Suppressor macrophage treated with lipopolysaccharide for 4 hours (primary cell): ENCODE data around the gene COBLL1.

Experiments
- DNase-seq: peaks from one replicate; pipeline ENCODE4 v3.0.0-alpha.2; 2020

Gene COBLL1, protein sequence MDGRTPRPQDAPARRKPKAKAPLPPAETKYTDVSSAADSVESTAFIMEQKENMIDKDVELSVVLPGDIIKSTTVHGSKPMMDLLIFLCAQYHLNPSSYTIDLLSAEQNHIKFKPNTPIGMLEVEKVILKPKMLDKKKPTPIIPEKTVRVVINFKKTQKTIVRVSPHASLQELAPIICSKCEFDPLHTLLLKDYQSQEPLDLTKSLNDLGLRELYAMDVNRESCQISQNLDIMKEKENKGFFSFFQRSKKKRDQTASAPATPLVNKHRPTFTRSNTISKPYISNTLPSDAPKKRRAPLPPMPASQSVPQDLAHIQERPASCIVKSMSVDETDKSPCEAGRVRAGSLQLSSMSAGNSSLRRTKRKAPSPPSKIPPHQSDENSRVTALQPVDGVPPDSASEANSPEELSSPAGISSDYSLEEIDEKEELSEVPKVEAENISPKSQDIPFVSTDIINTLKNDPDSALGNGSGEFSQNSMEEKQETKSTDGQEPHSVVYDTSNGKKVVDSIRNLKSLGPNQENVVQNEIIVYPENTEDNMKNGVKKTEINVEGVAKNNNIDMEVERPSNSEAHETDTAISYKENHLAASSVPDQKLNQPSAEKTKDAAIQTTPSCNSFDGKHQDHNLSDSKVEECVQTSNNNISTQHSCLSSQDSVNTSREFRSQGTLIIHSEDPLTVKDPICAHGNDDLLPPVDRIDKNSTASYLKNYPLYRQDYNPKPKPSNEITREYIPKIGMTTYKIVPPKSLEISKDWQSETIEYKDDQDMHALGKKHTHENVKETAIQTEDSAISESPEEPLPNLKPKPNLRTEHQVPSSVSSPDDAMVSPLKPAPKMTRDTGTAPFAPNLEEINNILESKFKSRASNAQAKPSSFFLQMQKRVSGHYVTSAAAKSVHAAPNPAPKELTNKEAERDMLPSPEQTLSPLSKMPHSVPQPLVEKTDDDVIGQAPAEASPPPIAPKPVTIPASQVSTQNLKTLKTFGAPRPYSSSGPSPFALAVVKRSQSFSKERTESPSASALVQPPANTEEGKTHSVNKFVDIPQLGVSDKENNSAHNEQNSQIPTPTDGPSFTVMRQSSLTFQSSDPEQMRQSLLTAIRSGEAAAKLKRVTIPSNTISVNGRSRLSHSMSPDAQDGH

GRCh38 chr2:164841719-164842623 is at the start of gene COBLL1:
TSS of gene COBLL1 (minus strand) at chr2:164841823. CDS start at chr2:164841196, 627 bp downstream.
- peak; percentile 57 for DNase-seq

GRCh38 chr2:164890544-164890943 is 48.9 kb upstream of the COBLL1 start:
- no peak for DNase-seq

DNA sequence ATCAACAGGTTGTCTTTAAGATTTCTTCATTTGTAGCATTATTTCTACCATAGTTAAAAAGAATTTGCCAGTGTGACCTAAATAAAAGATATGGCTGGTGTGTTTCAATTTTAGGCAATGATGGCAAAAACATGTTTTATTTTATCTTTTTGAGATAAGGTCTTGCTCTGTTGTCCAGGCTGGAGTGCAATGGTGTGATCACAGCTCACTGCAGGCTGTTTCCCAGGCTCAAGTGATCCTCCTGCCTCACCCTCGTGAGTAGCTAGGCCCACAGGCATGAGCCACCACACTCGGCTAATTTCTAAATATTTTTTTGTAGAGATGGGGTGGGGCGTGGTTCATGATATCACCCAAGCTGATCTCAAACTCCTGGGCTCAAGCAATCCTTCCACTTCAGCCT is 47.0 kb upstream of the COBLL1 start:
- DNase-seq, result no peak

DNA sequence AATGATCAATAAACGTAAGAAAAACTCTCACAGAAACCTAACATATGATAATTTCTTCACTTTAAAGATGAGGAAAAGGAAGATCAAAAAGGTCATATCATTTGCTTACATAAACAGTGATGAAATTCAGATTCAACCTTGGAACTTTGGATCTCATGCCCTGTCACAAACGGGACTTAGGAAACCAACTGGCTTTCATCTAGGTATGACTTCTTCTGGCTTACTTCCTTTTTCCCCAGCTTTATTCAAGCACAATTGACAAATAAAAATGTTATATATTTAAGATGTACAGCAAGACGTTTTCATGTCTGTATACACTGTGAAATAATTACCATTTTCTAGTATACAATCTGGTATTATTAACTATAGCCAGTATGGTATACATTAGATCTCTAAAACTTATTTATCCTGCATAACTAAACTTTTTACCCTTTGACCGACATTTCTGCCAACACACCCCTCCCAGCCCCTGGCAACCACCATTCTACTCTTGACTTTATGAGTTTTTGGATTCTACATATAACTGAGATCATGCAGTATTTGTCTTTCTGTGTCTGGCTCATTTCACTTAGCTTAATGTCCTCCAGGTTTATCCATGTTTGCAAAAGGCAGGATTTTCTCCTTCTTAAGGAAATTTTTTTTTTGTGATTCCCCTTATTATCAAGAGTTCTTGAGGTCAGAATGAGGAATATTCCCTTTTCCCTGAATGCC is 46.0 kb upstream of the COBLL1 start:
- no peak for DNase-seq

GRCh38 chr2:164882276-164882675 is 40.7 kb upstream of the COBLL1 start:
- no peak for DNase-seq

DNA sequence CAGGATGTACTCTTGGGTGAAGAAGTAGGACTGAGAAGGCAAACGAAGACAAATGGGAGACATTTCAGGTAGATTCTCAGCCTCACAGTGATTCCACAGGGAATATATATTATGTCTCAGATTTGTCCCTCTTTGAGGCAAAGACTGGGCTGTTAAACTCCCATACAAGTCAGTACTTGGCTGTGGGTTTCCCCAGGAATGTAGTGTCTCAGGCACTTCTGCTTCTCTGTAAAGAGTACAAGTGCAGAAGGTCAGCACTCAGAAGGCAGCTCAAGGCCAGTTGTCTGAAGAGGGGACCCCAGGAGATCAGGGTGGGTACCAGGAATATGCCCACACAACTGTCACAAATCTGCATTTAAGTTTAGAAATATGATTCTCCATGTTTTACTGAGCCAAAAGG is 39.9 kb upstream of the COBLL1 start:
- no peak for DNase-seq

DNA sequence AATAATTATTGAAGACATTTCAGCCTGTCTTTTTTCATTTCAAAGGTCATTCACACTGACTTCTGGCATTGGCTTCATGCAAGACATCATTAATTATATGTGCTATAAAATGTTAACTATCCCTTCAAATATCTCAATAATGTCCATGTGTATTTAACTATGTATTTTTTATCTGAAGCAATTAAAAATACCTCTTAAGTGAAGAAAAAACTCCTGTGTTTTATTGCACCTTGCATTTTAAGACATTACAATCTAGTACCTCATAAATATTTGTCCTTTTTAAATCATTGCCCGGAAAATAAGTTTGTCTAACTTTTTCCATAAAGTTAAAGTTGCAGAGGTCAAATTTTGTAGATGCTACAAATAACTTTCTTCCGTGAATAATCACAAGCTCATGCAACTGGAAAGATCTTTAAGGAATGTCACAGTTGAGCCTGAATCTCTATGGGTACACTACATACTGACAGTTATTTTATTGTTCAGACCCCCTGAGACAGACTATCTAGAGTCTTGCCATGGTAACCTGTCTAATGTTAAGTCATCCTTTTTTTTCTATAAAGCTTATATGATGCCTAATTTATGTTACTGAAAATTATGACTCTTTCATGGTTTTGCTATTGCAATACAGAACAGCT is 38.4 kb upstream of the COBLL1 start:
- DNase-seq, result no peak

DNA sequence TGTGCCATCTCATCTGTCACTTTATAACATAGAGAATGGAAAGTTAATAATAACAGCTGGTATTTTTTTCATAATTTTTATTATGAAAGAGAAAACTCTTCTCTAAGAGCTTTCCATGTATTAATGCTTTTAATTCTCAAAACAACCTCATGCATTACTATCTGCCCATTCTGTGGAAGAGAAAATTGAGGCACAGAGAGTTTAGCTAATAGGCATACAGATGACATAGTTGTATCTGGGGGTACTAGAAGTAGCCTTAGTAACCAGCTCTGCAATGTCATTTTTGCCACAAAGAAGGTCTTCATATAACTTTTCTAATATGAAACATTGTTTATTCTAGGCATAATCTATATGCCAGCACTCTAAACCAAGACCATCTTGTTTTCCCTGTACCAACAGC is 36.3 kb upstream of the COBLL1 start:
- DNase-seq, result no peak

DNA sequence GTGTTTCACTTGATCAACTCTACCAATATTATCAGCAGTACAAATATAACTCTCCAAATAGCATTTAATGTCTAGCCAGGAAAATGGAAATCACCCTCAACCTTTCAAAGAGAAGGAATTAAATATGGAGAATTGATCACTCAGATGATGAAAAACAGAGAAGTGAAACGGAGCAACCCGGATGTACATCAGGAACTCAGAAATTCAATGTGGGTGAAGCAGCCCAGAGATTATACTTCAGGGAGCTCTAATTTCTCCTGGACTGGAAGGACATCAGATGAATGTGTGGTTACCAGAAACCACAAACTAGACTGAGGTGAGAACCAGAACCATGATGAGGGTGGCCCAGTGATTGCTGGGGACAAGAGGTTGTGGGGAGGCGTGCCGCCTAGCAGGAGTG is 35.5 kb upstream of the COBLL1 start:
- DNase-seq, result peak; percentile 18

DNA sequence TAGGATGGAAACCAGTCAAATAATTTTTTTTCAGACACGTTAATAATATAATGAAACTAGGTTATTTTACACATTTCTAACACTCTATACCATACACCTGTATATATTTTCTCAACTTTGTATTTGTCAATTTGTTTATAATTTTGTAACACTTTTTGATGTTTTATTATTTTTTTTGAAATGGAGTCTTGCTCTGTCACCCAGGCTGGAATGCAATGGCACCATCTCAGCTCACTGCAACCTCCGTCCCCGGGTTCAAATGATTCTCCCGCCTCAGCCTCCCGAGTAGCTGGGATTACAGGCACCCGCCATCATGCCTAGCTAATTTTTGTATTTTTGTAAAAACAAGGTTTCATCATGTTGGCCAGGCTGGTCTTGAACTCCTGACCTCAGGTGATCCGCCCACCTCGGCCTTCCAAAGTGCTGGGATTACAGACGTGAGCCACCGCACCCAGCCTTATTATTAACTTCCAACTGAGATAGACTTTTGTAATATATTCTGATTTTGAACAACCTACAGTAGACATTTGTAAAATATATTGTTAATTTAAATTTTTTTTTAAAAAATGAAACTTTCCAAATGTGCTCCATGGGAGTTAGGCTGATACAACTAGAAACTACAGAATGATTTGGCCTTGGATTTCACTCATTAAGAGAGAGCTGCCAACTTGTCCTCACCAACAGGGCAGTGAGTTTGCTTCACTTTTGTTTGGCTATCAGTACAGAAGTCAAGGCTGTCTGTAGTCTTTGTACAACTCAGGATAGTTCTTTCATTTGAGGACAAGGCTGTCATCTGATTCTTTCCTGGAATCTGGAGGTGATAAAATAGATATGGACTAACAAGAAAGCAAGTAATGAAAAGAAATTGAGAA is 33.9 kb upstream of the COBLL1 start:
- no peak for DNase-seq

- DNase-seq, result no peak
Observed at GRCh38 chr2:164873210-164873908, 31.7 kb upstream of the COBLL1 start.

DNA sequence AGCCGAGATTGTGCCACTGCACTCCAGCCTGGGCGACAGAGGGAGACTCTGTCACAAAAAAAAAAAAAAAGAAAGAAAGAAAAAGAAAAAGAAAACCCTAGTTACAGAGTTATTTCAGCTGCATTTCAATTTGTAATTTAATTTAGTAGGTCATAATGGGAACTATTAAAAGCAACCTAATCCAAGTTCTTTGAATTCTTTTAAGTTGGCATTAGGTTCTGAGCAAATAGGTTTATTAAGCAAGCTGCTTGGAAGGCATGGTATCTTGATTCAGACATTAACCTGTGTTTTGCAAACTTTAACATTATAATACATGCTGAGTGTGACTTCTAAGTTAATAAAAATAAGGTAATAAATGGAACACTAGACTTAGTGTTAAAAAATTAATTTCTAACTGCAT is 29.8 kb upstream of the COBLL1 start:
- DNase-seq, result no peak

- no peak for DNase-seq
Observed at GRCh38 chr2:164869420-164869772, 27.8 kb upstream of the COBLL1 start.

- no peak for DNase-seq
Observed at GRCh38 chr2:164868563-164869419, 27.2 kb upstream of the COBLL1 start.

GRCh38 chr2:164867779-164868397 is 26.3 kb upstream of the COBLL1 start:
- no peak for DNase-seq

DNA sequence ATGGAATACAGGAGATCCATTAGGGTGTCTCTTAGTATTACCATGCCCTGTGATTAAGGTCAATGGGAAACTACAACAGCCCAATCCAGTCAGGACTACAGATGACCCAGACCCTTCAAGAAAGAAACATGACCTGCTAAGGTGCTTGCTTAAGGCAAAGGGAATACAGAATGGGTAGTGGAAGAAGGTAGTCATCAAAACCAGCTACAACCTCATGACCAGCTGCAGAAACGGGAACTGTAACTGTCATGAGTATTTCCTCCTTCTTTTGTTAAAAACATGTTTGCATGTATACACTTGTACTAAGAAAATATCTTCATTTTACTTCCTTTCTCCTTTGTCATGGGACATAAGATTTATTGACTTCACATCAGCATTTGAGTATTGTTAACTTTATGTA is 24.8 kb upstream of the COBLL1 start:
- peak; percentile 71 for DNase-seq

DNA sequence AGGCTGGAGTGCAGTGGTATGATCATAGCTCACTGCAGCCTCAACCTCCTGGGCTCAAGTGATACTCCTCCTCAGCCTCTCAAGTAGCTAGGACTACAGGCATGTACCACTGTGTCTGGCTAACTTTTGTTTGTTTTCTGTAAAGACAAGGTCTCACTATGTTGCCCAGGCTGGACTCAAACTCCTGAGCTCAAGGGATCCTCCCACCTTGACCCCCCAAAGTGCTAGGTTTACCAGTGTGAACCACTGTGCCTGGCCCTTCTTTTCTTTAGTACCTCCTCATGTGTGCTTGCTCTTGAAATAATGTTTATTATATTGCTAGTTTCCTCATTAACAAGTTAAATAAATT is 19.0 kb upstream of the COBLL1 start:
- DNase-seq, result no peak
